IMR-90 (cell line): ENCODE data around the gene SLC44A5. TPM values are rescaled to one million over a fixed set of nuclear protein-coding genes. Genes with fewer than 3 reads are reported as not detected.

Source experiments
- ATAC-seq: fragments of 200-7000 bp; cut with Tn5 transposase; 2 replicates; pipeline ENCODE4 v1.9.1; 2020; ENCODE audit warnings: low read depth, mild to moderate bottlenecking, moderate library complexity
- BruUV-seq: library from RNA; stranded (reverse); fragments of 400-500 nt; replicated peaks from 2 replicates; lab custom pipeline; 2021; lab: Mats Ljungman, UMichigan
- CTCF ChIA-PET: fragments of 300-600 bp; formaldehyde crosslinking; extraction: SDS; loops from one replicate; lab custom pipeline; 2021; ENCODE audit warnings: antibody characterized with exemption; lab: Yijun Ruan, JAX
- POLR2A ChIA-PET: fragments of 300-600 bp; sonication (Branson Sonifier 250); formaldehyde crosslinking; loops from one replicate; lab custom pipeline; 2022; ENCODE audit warnings: antibody characterized with exemption; ENCODE audit not compliant: unreplicated experiment; lab: Charles Lee
- DNase-seq: peaks from one replicate; pipeline ENCODE4 v3.0.0; 2013
- H2AFZ ChIP-seq: replicated peaks from 2 replicates; pipeline ENCODE3; 2013; ENCODE audit warnings: low read length, mild to moderate bottlenecking; ENCODE audit not compliant: poor library complexity
- H2AK5ac ChIP-seq: 2 replicates; pipeline ENCODE4 v1.6.1; 2013; ENCODE audit warnings: low read depth, low read length, inconsistent platforms
- H2AK9ac ChIP-seq: replicated peaks from 2 replicates; pipeline ENCODE3; 2013; ENCODE audit warnings: mild to moderate bottlenecking, low read depth, low read length, moderate library complexity; ENCODE audit not compliant: poor library complexity
- H2BK120ac ChIP-seq: 2 replicates; pipeline ENCODE4 v1.6.1; 2013; ENCODE audit warnings: low read depth, low read length, inconsistent platforms
- H2BK15ac ChIP-seq: 3 replicates; pipeline ENCODE4 v1.6.1; 2013; ENCODE audit warnings: low read depth, low read length, inconsistent platforms
- H2BK20ac ChIP-seq: 2 replicates; pipeline ENCODE4 v1.6.1; 2013; ENCODE audit warnings: low read depth, mild to moderate bottlenecking, inconsistent platforms, low read length, moderate library complexity
- H2BK5ac ChIP-seq: 2 replicates; pipeline ENCODE4 v1.6.1; 2013; ENCODE audit warnings: mild to moderate bottlenecking, low read depth, low read length, inconsistent platforms; ENCODE audit not compliant: poor library complexity, severe bottlenecking
- H3K14ac ChIP-seq: replicated peaks from 2 replicates; pipeline ENCODE4 v1.6.1; 2013; ENCODE audit warnings: low read depth, low read length, inconsistent platforms
- H3K18ac ChIP-seq: 2 replicates; pipeline ENCODE4 v1.6.1; 2013; ENCODE audit warnings: low read depth, low read length, control low read depth
- H3K23ac ChIP-seq: 2 replicates; pipeline ENCODE4 v1.6.1; 2013; ENCODE audit warnings: low read depth, low read length, inconsistent platforms
- H3K27ac ChIP-seq: 2 replicates; pipeline ENCODE4 v1.5.1; 2013; ENCODE audit warnings: mild to moderate bottlenecking, control low read depth, low read length; ENCODE audit not compliant: insufficient read depth
- H3K27me3 ChIP-seq: 2 replicates; pipeline ENCODE4 v1.6.1; 2013; ENCODE audit warnings: low read length; ENCODE audit not compliant: control insufficient read depth, insufficient read depth
- H3K36me3 ChIP-seq: 2 replicates; pipeline ENCODE4 v1.6.1; 2013; ENCODE audit warnings: low read length, mixed read lengths; ENCODE audit not compliant: control insufficient read depth, insufficient read depth
- H3K4ac ChIP-seq: 2 replicates; pipeline ENCODE4 v1.6.1; 2013; ENCODE audit warnings: low read depth, low read length, inconsistent platforms
- H3K4me1 ChIP-seq: 2 replicates; pipeline ENCODE4 v1.6.1; 2013; ENCODE audit warnings: low read length, mixed read lengths; ENCODE audit not compliant: control insufficient read depth, insufficient read depth
- H3K4me2 ChIP-seq: 2 replicates; pipeline ENCODE4 v1.6.1; 2013; ENCODE audit warnings: low read depth, mild to moderate bottlenecking, control low read depth, low read length, moderate library complexity
- H3K4me3 ChIP-seq: 2 replicates; pipeline ENCODE4 v1.5.1; 2013; ENCODE audit warnings: low read depth, mild to moderate bottlenecking, control low read depth, low read length, moderate library complexity; ENCODE audit not compliant: insufficient read depth
- H3K56ac ChIP-seq: 2 replicates; pipeline ENCODE4 v1.6.1; 2013; ENCODE audit warnings: low read length, inconsistent platforms; ENCODE audit not compliant: insufficient read depth; ENCODE audit errors: extremely low read depth
- H3K79me1 ChIP-seq, 2 experiments: 2 replicates each; pipeline ENCODE4 v1.6.1; 2013; ENCODE audit warnings: low read length in 2 of 2, inconsistent platforms in 1 of 2, low read depth in 1 of 2
- H3K9ac ChIP-seq: 2 replicates; pipeline ENCODE4 v1.6.1; 2013; ENCODE audit warnings: low read depth, low read length, control low read depth
- H3K9me1 ChIP-seq: 2 replicates; pipeline ENCODE4 v1.6.1; 2013; ENCODE audit warnings: low read length, inconsistent platforms; ENCODE audit not compliant: insufficient read depth
- H3K9me3 ChIP-seq: 2 replicates; pipeline ENCODE4 v1.6.1; 2013; ENCODE audit warnings: low read length; ENCODE audit not compliant: control insufficient read depth, insufficient read depth
- H4K20me1 ChIP-seq: 2 replicates; pipeline ENCODE4 v1.6.1; 2013; ENCODE audit warnings: low read length, inconsistent platforms; ENCODE audit not compliant: insufficient read depth
- H4K5ac ChIP-seq: 2 replicates; pipeline ENCODE4 v1.6.1; 2013; ENCODE audit warnings: mild to moderate bottlenecking, low read depth, low read length, control low read depth
- H4K8ac ChIP-seq, 2 experiments: 2 replicates each; pipeline ENCODE4 v1.6.1; 2013; ENCODE audit warnings: low read depth in 2 of 2, low read length in 2 of 2, control low read depth in 1 of 2, inconsistent platforms in 1 of 2
- H4K91ac ChIP-seq: 2 replicates; pipeline ENCODE4 v1.6.1; 2013; ENCODE audit warnings: low read depth, low read length, inconsistent platforms; ENCODE audit not compliant: insufficient read depth
- BHLHE40 ChIP-seq: fragments of 150-350 bp; IDR thresholded peaks from 2 replicates; pipeline ENCODE4 v1.6.1; 2016; ENCODE audit warnings: mild to moderate bottlenecking, low read depth, low read length
- CEBPB ChIP-seq: IDR thresholded peaks from 2 replicates; pipeline ENCODE4 v1.6.1; 2012; ENCODE audit warnings: low read depth, low read length, improper control_type of control experiment
- CHD1 ChIP-seq: IDR thresholded peaks from 2 replicates; pipeline ENCODE4 v1.6.1; 2012; ENCODE audit warnings: low read depth, low read length, improper control_type of control experiment
- CTCF ChIP-seq: conservative IDR thresholded peaks from 2 replicates; pipeline ENCODE4 v1.5.1; 2012; ENCODE audit warnings: mild to moderate bottlenecking, low read depth, low read length, improper control_type of control experiment
- ELK1 ChIP-seq: fragments of 150-350 bp; IDR thresholded peaks from 2 replicates; pipeline ENCODE4 v1.6.1; 2016; ENCODE audit warnings: low read depth, mild to moderate bottlenecking, low read length, moderate library complexity, borderline replicate concordance
- FOS ChIP-seq: fragments of 150-350 bp; IDR thresholded peaks from 2 replicates; pipeline ENCODE4 v1.6.1; 2016; ENCODE audit warnings: low read depth, low read length
- MAFK ChIP-seq: IDR thresholded peaks from 2 replicates; pipeline ENCODE4 v1.6.1; 2012; ENCODE audit warnings: low read depth, low read length, improper control_type of control experiment
- MAZ ChIP-seq: IDR thresholded peaks from 2 replicates; pipeline ENCODE4 v1.6.1; 2012; ENCODE audit warnings: low read depth, mild to moderate bottlenecking, low read length, improper control_type of control experiment, moderate library complexity, borderline replicate concordance
- MXI1 ChIP-seq: IDR thresholded peaks from 2 replicates; pipeline ENCODE4 v1.6.1; 2012; ENCODE audit warnings: low read depth, mild to moderate bottlenecking, low read length, moderate library complexity, borderline replicate concordance
- NFE2L2 ChIP-seq: fragments of 150-350 bp; IDR thresholded peaks from 2 replicates; pipeline ENCODE4 v1.6.1; 2016; ENCODE audit warnings: low read depth, mild to moderate bottlenecking, low read length
- POLR2A ChIP-seq: IDR thresholded peaks from 2 replicates; pipeline ENCODE4 v1.6.1; 2012; ENCODE audit warnings: mild to moderate bottlenecking, low read depth, low read length
- RAD21 ChIP-seq: IDR thresholded peaks from 2 replicates; pipeline ENCODE4 v1.6.1; 2012; ENCODE audit warnings: low read length, improper control_type of control experiment
- RCOR1 ChIP-seq: IDR thresholded peaks from 2 replicates; pipeline ENCODE4 v1.6.1; 2012; ENCODE audit warnings: mild to moderate bottlenecking, low read length, improper control_type of control experiment; ENCODE audit not compliant: insufficient replicate concordance
- RFX5 ChIP-seq: IDR thresholded peaks from 2 replicates; pipeline ENCODE4 v1.8.0; 2012; ENCODE audit warnings: low read depth, mild to moderate bottlenecking, low read length, moderate library complexity
- SMC3 ChIP-seq: fragments of 150-350 bp; IDR thresholded peaks from 2 replicates; pipeline ENCODE4 v1.6.1; 2016; ENCODE audit warnings: low read depth, mild to moderate bottlenecking, antibody characterized with exemption, low read length, moderate library complexity
- USF2 ChIP-seq: fragments of 150-350 bp; IDR thresholded peaks from 2 replicates; pipeline ENCODE4 v1.6.1; 2017; ENCODE audit warnings: mild to moderate bottlenecking, antibody characterized with exemption, low read length, low read depth
- dilution Hi-C: fragments of 300-500 bp; cut with HindIII; formaldehyde crosslinking; loops from one replicate; pipeline ENCODE4 v1.14.3; 2018; ENCODE audit warnings: low sequenced_read_pairs; ENCODE audit not compliant: unreplicated experiment
- in situ Hi-C: fragments of 300-500 bp; cut with MboI; formaldehyde crosslinking; loops from 3 replicates; pipeline ENCODE4 v1.14.3; 2019; ENCODE audit warnings: low sequenced_read_pairs, inconsistent platforms, mixed read lengths
- intact Hi-C: fragments of 100-400 bp; cut with micrococcal nuclease; formaldehyde crosslinking; loops from 2 replicates; pipeline ENCODE4 v1.10.0; 2022
- polyA plus RNA-seq, 3 experiments: library from polyadenylated mRNA; depleted of rRNA; stranded (reverse); fragments of >200 nt; gene quantifications; 2 replicates each; pipeline ENCODE4 v1.2.3, GENCODE V29; 2012; ENCODE audit warnings: low replicate concordance in 1 of 3
- total RNA-seq: library from RNA; depleted of rRNA; stranded (reverse); fragments of >200 nt; gene quantifications from 2 replicates; pipeline ENCODE4 v1.2.3, GENCODE V29; 2012

SLC44A5 gene
- total and polyA plus RNA-seq, 2 of the 4 experiments (the other 2 are of a cell fraction) = under 0.01 TPM; not detected in 1

- intact Hi-C loops = no loop called here
- Histone ChIP-seq H3K4ac (no peak overlapping the region), H2BK120ac (no peak overlapping the region), H3K4me2 (no peak overlapping the region), H3K9me3 (no peaks in the 10 kb centered on the region; the same call in 1 of the 2 replicates), H4K20me1 (no peaks in the 10 kb centered on the region), H3K4me3 (no peak overlapping the region), H2BK20ac (no peak overlapping the region), H3K56ac (no peak overlapping the region), H3K9me1 (no peaks in the 10 kb centered on the region), H2AK5ac (no peak overlapping the region), H2BK5ac (no peak overlapping the region), H4K91ac (no peak overlapping the region), H4K5ac (no peak overlapping the region), H2AFZ (no peak overlapping the region), H3K36me3 (no peaks in the 10 kb centered on the region), H3K4me1 (no peaks in the 10 kb centered on the region), H3K23ac (no peak overlapping the region), H2AK9ac (no peak overlapping the region), H3K27me3 (no peaks in the 10 kb centered on the region), H3K14ac (no peak overlapping the region), H3K27ac (no peak overlapping the region), H2BK15ac (no peak overlapping the region), H3K9ac (no peak overlapping the region), H3K18ac (no peak overlapping the region), H3K79me1 (no peaks in the 10 kb centered on the region), H4K8ac (no peak overlapping the region)
- in situ Hi-C loops = no loop called here
- dilution Hi-C loops = no loop called here
- POLR2A ChIA-PET = no interaction called here
- no peak for DNase-seq
- CTCF ChIA-PET = no interaction called here
- no TSS peak for BruUV-seq
- no peak for ATAC-seq
- no peak for TF ChIP-seq POLR2A
- no peak for TF ChIP-seq RCOR1
- no peak for TF ChIP-seq CHD1
- TF ChIP-seq MAFK = no peak
- no peak for TF ChIP-seq RAD21
- no peak for TF ChIP-seq ELK1
- no peak for TF ChIP-seq CEBPB
- no peak for TF ChIP-seq USF2
- TF ChIP-seq SMC3 = no peak
- TF ChIP-seq NFE2L2 = no peak
- TF ChIP-seq MXI1 = no peak
- TF ChIP-seq CTCF = no peak
- no peak for TF ChIP-seq FOS
- no peak for TF ChIP-seq MAZ
- no peak for TF ChIP-seq RFX5
- TF ChIP-seq BHLHE40 = no peak
These were observed 81.4 kb downstream of the SLC44A5 start for GRCh38 chr1:75529488-75529887.
